Measurements from ENCODE around the gene CSNK1A1.

- TF ChIP-seq GATA2 (IDR thresholded peaks at IDR 0.05; ENCODE audit: low read depth, low read length), result no peak
- TF ChIP-seq GATA3 (IDR thresholded peaks at IDR 0.05; ENCODE audit: low read depth, low read length), result no peak
These were observed 41.1 kb downstream of the CSNK1A1 start for GRCh38 chr5:149510136-149510535.

Measured in SH-SY5Y (cell line).